GM12878 (cell line): ENCODE results near the gene GORASP1. TPM values are rescaled to one million over a fixed set of nuclear protein-coding genes. Genes with fewer than 3 reads are reported as not detected.

Experiments used
- ATAC-seq: fragments of 200-7000 bp; cut with Tn5 transposase; 3 replicates; pipeline ENCODE4 v1.9.1; 2020; ENCODE audit warnings: mild to moderate bottlenecking, moderate library complexity
- BruUV-seq: library from RNA; stranded (reverse); fragments of 400-500 nt; replicated peaks from 2 replicates; lab custom pipeline; 2021; lab: Mats Ljungman, UMichigan
- CTCF ChIA-PET: fragments of 300-600 bp; sonication (Branson Sonifier 250); formaldehyde crosslinking; extraction: SDS; loops from one replicate; lab custom pipeline; 2021; ENCODE audit warnings: inconsistent platforms; lab: Yijun Ruan, JAX
- POLR2A ChIA-PET: fragments of 350-600 bp; formaldehyde crosslinking; extraction: SDS; loops from one replicate; lab custom pipeline; 2021; ENCODE audit warnings: inconsistent platforms; lab: Charles Lee
- RAD21 ChIA-PET: fragments of 300-600 bp; sonication (Branson Sonifier 250); formaldehyde crosslinking; loops from one replicate; lab custom pipeline; 2023; ENCODE audit warnings: antibody characterized with exemption; ENCODE audit not compliant: unreplicated experiment; lab: Charles Lee
- SMC1A ChIA-PET: fragments of 300-600 bp; sonication (Branson Sonifier 250); formaldehyde crosslinking; loops from one replicate; lab custom pipeline; 2023; ENCODE audit not compliant: unreplicated experiment, uncharacterized antibody; lab: Charles Lee
- DNase-seq: peaks from one replicate; pipeline ENCODE4 v3.0.0-alpha.2; 2011; ENCODE audit warnings: low read depth, low spot score
- FAIRE-seq: peaks from 3 replicates; lab custom pipeline; 2011; peaks lifted over from hg19 to GRCh38; lab: Jason Lieb, UNC
- H2AFZ ChIP-seq: 2 replicates; pipeline ENCODE4 v1.6.0; 2011; ENCODE audit warnings: low read depth, low read length, control low read depth; ENCODE audit not compliant: control insufficient read depth
- H3K27ac ChIP-seq: 2 replicates; pipeline ENCODE4 v1.5.1; 2011; ENCODE audit warnings: control low read depth; ENCODE audit not compliant: control insufficient read depth, insufficient read depth
- H3K27me3 ChIP-seq, 2 experiments: replicated peaks in 1 of 2; 2 replicates each; pipeline versions ENCODE4 v1.6.0 to v1.6.1; 2011; ENCODE audit warnings: low read length in 1 of 2; ENCODE audit not compliant: control insufficient read depth in 2 of 2, insufficient read depth in 2 of 2
- H3K36me3 ChIP-seq, 2 experiments: 2 replicates each; pipeline ENCODE4 v1.5.1; 2011; ENCODE audit warnings: low read length in 1 of 2; ENCODE audit not compliant: control insufficient read depth in 2 of 2, insufficient read depth in 2 of 2
- H3K4me1 ChIP-seq: 2 replicates; pipeline ENCODE4 v1.6.1; 2011; ENCODE audit warnings: mild to moderate bottlenecking, low read length, moderate library complexity, mixed read lengths; ENCODE audit not compliant: control insufficient read depth, insufficient read depth
- H3K4me2 ChIP-seq: 2 replicates; pipeline ENCODE4 v1.6.0; 2011; ENCODE audit warnings: control low read depth; ENCODE audit not compliant: control insufficient read depth, insufficient read depth
- H3K4me3 ChIP-seq: fragments of 200-600 bp; sonication (generic); 2 replicates; pipeline ENCODE4 v1.5.1; 2016
- H3K79me2 ChIP-seq: 2 replicates; pipeline ENCODE4 v1.6.0; 2011; ENCODE audit warnings: low read length; ENCODE audit not compliant: control insufficient read depth, insufficient read depth
- H3K9ac ChIP-seq: 2 replicates; pipeline ENCODE4 v1.8.0; 2011; ENCODE audit warnings: low read length, control low read depth, mixed read lengths; ENCODE audit not compliant: control insufficient read depth, insufficient read depth
- H3K9me3 ChIP-seq: replicated peaks from 3 replicates; pipeline ENCODE4 v1.5.1; 2011; ENCODE audit warnings: mild to moderate bottlenecking, low read length; ENCODE audit not compliant: control insufficient read depth, insufficient read depth
- H4K20me1 ChIP-seq: 2 replicates; pipeline ENCODE4 v1.6.0; 2011; ENCODE audit not compliant: control insufficient read depth, insufficient read depth
- BACH1 ChIP-seq: fragments of 450-650 bp; IDR thresholded peaks from 2 replicates; pipeline ENCODE4 v1.6.1; 2017; ENCODE audit warnings: mild to moderate bottlenecking, borderline replicate concordance
- BCL11A ChIP-seq: IDR thresholded peaks from 2 replicates; pipeline ENCODE4 v1.6.1; 2011; ENCODE audit warnings: low read depth, low read length
- HCFC1 ChIP-seq: fragments of 150-350 bp; IDR thresholded peaks from 2 replicates; pipeline ENCODE4 v1.6.1; 2014; ENCODE audit warnings: low read length
- POLR2A ChIP-seq: IDR thresholded peaks from 2 replicates; pipeline ENCODE4 v1.6.1; 2011; ENCODE audit warnings: low read depth, mild to moderate bottlenecking, low read length
- SUPT20H ChIP-seq: IDR thresholded peaks from 2 replicates; pipeline ENCODE4 v1.6.1; 2011; ENCODE audit warnings: low read depth, mild to moderate bottlenecking, low read length, moderate library complexity, borderline replicate concordance; ENCODE audit not compliant: control insufficient read depth
- ZBTB4 ChIP-seq: fragments of 450-650 bp; formaldehyde crosslinking; IDR thresholded peaks from 2 replicates; pipeline ENCODE4 v1.4.0; 2022; ENCODE audit warnings: mild to moderate bottlenecking, moderate library complexity
- ZNF274 ChIP-seq: IDR thresholded peaks from one replicate; pipeline ENCODE4 v1.8.0; 2011; ENCODE audit not compliant: insufficient read length, insufficient read depth
- WGBS: methylation state at CpG from one replicate; pipeline ENCODE4 v1.1.6; 2016; ENCODE audit warnings: low lambda C conversion rate; ENCODE audit not compliant: insufficient replicate concordance, insufficient coverage; ENCODE audit errors: missing lambda C conversion rate; 5-methylcytosine and 5-hydroxymethylcytosine counted together
- in situ Hi-C: fragments of 300-500 bp; cut with MboI; formaldehyde crosslinking; loops from 9 replicates; pipeline ENCODE4 v1.14.3; 2018; ENCODE audit warnings: mixed read lengths
- intact Hi-C: fragments of 100-400 bp; cut with micrococcal nuclease; formaldehyde crosslinking; loops from one replicate; pipeline ENCODE4 v1.14.2; 2022; ENCODE audit not compliant: unreplicated experiment
- polyA plus RNA-seq, 11 experiments: library from polyadenylated mRNA; depleted of rRNA in 4 of 11; unstranded in 6 of 11; stranded (reverse) in 5 of 11; fragments of >200 nt; fragmentation: Nextera tagmentation in 4 of 11; fragmentation: Illumina TruSeq in 1 of 11; extraction: Ambion mirVana in 4 of 11; extraction: Trizol in 1 of 11; gene quantifications; 1 replicate in 1 of 11; 2 replicates in 10 of 11; pipeline versions ENCODE4 v1.2.1 to v1.2.3, GENCODE V29; 2011 to 2016; ENCODE audit warnings: inconsistent platforms in 2 of 11, missing spikeins in 2 of 11, low read depth in 1 of 11
- total RNA-seq, 4 experiments: library from RNA; depleted of rRNA in 3 of 4; stranded (reverse); fragments of >200 nt in 3 of 4; fragmentation: Illumina TruSeq in 1 of 4; extraction: Trizol in 1 of 4; gene quantifications; 2 replicates each; pipeline versions ENCODE4 v1.2.1 to v1.2.3, GENCODE V29; 2013 to 2021

The GORASP1 gene
- total and polyA plus RNA-seq, 10 of the 15 experiments (the other 5 are each of a cell fraction or from before 2014, with no cell fraction given) = 3.6 to 32.7 (median 23.2) TPM

GRCh38 chr3:39142067-39142466, 34.6 kb upstream of the GORASP1 start:
- SMC1A ChIA-PET = interaction anchor here (1.1 kb wide), 1 partner anchor 20 kb away, joined by 3 read pairs; no protein-coding TSS in a partner anchor
- no TSS peak for BruUV-seq
- in situ Hi-C loops = no loop called here
- Histone ChIP-seq H3K9me3 (no peaks in the 10 kb centered on the region), H3K9ac (no peak overlapping the region), H4K20me1 (no peaks in the 10 kb centered on the region; the same call in 1 of the 2 replicates), H3K4me3 (no peak overlapping the region), H2AFZ (no peak overlapping the region), H3K27me3 (no peaks in the 10 kb centered on the region), H3K4me1 (peaks cover 12% of the 10 kb centered on the region), H3K79me2 (peaks cover 26% of the 10 kb centered on the region), H3K4me2 (no peak overlapping the region), H3K36me3 (peaks cover 17 to 30% of the 10 kb centered on the region in 2 experiments), H3K27ac (no peak overlapping the region)
- intact Hi-C loops = no loop called here
- RAD21 ChIA-PET = no interaction called here
- CTCF ChIA-PET = no interaction called here
- no peak for DNase-seq
- no peak for ATAC-seq
- WGBS = 89% methylated on average over 5 of the region's 5 CpGs
- POLR2A ChIA-PET = interaction anchor here (0.6 kb wide), 2 partner anchors 53 to 87 kb away, joined by 3 read pairs; no protein-coding TSS in a partner anchor
- FAIRE-seq = no peak
- TF ChIP-seq BACH1 (no peak), ZBTB4 (CRISPR knock-in tag) (no peak), SUPT20H (no peak), ZNF274 (no peak), HCFC1 (no peak), POLR2A (0 out of 2 replicates have a peak, but pooled peaks have one; percentile 45), BCL11A (no peak)
